UCSD-AML1 (cell line): Measurements from ENCODE around the gene MAD1L1.

Experiments
- DNase-seq: peaks from one replicate; lab custom pipeline; 2025; ENCODE audit not compliant: unreplicated experiment; lab: John Stamatoyannopoulos, UW

The MAD1L1 gene

DNA sequence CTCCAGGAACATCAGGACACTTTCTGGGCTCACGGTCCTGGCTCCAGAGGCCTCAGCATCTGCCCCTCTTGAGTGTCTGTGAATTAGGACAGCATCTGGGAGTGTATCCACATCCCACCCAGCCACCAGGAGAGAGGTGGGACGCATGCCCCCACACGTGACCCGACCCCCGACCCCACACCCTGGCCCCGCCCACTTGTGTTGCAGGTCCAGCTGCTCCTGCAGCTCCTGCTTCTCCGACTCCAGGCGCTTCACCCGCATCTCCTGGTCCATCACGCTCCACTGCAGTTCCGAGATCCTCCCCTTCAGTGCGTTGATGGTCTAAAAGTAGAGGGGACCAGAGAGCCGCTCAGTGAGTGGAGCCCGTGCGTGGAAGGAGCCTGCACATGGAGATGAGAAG is 13.6 kb downstream of the MAD1L1 start:
- DNase-seq, result no peak

DNA sequence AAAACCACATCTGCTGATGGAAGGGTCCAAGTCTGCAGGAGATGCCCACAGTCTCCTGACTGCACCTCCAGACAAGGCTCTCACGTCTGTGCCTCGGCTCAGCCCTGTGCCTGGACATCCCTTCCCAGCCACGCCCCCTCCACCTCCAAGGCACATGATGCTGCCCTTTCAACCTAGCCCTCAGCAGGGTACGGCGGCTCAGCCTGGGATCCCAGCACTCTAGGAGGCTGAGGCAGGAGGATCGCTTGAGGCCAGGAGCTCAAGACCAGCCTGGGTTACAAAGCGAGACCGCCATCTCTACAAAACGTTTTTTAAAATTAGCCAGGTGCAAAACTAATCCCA is 14.3 kb downstream of the MAD1L1 start:
- DNase-seq, result no peak

DNA sequence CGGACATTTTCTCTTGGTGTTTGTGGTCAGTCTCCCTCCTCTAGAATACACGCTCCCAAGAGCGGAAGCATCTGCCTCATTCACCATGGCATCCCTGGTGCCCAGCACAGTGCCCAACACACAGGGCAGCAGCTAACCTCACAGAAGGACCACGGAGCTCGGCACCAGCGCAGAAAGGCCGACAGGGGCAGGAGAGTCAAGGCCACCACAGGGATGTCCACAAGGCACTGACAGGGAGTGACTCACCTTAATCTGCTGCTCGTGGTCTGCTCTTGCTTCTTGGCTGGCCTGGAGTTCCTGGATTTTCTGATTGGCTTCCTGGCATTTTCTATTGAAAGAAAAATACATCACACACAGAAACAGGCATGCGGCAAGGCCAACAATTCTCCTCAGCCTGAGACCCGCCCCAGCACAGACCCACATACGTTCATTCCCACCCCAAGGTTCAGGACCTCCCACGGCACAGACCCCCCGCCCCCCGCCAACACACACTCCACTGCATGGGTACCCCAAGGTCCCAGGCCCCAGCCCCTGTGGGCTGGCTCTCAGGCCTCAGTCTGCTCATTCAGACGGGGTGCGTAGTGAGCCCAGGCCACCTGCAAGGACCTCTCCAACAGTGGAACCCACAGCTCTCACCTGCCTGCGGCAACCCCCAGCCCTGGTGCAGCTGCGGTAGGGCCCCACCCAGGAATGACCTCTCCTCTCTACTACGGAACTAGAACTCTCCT is 14.9 kb downstream of the MAD1L1 start:
- no peak for DNase-seq

DNA sequence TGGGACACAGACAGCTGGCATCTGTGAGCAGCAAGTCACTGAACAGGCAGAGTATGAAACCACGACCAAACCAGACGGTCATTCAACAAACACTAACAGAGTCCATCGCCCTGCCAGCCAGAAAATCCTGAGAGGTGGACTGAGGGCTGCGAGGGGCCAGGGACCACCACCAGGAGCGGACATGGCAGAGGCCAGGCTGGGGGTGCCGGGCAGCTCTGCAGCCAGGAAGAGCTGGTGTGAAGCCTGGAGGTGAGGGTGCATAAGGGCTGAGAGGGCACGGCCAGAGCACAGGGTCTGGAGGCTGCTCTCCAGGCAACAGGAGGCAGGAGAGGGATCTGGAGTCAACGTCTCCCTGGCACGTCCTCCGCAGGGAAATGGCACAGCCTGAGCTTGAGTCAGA is 15.5 kb downstream of the MAD1L1 start:
- DNase-seq, result no peak

DNA sequence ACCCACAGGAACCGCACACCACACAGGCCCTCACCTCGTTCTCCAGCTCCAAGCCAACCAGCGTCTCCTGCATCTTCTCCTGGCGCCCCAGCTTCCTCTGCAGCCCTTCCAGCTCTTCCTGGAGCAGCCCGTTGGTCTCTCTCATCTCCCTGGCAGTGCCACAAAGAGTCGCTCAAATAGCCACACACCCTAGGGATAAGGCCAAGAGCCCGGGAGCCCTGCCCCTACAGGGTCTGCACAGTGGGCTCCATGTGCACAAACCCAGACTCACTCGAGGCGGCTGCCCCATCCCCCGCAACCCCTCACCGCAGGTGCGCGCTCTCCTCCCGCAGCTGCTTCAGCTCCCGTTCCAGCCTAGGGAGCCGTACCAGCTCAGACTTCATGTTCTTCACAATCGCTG is 16.9 kb downstream of the MAD1L1 start:
- no peak for DNase-seq

DNA sequence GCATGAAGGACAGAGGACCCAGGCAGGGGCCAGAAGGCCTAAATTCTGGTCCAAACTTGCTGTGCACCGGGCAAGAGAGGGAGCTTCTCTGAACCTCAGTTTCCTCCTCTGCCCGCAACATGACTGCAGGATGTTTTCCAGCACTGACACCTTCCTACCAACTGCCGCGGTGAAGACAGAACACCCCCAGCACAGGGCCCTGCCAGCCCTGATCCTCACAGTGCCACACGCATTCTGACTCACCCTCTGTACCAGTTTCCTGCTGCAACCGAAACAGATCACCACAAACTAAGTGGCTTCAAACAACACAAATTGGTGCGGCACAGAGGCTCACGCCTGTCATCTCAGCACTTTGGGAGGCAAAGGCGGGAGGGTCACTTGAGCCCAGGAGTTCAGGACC is 18.1 kb downstream of the MAD1L1 start:
- no peak for DNase-seq

DNA sequence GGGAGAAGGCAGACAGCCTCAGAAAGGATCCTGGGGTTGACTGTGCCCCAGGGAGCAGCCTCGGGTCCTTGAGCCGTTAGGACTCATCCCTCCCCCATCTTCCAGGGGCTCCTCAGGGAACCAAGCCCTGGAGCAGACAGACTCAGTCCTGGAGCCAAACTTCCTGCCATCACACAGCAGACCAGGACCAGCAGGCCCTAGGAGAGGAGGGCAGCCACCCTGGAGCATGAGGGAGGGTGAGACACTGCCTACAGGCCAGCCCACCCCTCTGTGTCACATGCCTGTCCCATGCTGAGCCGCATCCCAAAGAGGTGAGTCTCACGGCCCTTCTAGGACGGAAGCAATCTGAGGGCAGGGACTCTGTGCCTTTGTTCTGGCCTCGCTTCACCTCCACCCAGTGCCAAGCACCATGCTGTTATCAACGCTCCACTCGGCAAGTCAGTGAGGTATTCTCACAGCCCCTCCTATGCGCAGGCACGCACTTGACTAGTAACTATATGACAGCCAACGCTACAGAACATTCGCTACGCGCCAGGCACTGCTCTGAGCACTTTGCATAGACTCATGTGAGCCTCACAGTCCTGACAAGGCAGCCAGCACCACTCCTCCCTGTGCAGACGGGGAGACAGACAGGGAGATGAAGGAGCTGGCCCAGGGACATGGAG is 19.1 kb downstream of the MAD1L1 start:
- DNase-seq, result no peak

DNA sequence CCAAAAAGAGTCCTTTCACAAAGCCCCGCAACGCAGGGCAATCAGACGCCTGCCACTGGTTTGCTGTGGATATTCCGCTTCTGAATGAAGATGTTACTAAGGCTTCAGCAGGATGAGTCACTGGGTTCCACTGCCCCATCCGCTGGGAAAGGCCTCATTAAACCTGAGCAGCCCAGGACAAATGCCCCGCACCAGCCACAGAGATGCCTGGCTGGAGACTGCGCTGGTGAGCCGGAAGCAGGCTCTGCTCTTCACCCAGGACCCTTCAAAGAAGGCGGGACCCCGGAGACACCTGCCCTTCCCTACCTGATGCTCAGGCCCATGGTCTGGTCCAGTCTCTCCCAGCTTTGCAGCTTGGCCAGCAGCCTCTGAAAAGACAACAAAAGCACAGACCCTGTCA is 19.8 kb downstream of the MAD1L1 start:
- DNase-seq, result no peak

DNA sequence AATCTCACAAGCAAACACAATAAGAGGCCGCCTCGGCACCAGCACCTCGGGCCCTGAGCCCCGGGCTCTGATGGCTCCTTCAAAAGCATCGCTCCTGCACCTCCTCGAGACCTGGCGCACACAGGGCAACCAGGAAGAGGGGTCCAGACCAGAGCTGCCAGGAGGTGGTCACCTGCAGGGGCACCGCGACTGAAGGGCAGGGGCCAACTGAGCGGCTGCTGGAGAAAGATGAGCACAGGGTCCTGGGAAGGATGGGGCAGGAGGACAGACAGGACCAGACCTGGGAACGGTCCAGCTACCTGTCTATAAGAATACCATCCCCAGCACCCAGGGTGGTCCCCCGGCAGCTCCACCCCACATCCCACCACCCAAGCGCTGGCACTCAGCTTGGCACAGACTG is 20.8 kb downstream of the MAD1L1 start:
- DNase-seq, result no peak

DNA sequence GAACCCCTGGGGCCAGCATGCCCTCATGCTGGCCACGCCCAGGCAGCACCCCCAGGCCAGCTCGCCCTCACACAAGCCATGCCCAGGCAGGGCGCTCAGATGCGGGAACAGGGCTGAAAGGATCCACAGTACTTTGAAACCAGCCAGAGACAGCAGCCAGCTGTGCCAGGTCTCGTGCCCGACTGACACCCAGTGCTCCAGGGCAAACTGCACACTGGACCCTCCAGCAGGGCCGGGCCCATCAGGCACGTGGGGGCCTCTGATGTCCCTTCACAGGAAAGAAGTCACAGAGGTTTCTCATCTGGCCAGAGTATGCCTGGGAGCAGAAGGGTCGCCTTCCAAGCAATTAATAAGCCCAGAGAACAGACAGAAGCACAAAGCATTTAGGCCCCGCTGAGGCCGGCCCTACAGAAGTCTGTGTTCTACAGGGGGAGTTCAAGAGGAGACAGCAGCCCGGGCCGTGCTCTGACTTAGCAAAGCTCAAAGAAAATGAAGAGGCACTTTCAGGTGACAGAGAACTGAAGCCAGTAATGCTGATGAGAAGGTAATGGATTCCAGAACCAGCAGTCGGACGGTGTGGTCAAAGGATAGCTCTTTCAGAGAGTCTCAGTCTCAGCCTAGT is 21.4 kb downstream of the MAD1L1 start:
- DNase-seq, result no peak

DNA sequence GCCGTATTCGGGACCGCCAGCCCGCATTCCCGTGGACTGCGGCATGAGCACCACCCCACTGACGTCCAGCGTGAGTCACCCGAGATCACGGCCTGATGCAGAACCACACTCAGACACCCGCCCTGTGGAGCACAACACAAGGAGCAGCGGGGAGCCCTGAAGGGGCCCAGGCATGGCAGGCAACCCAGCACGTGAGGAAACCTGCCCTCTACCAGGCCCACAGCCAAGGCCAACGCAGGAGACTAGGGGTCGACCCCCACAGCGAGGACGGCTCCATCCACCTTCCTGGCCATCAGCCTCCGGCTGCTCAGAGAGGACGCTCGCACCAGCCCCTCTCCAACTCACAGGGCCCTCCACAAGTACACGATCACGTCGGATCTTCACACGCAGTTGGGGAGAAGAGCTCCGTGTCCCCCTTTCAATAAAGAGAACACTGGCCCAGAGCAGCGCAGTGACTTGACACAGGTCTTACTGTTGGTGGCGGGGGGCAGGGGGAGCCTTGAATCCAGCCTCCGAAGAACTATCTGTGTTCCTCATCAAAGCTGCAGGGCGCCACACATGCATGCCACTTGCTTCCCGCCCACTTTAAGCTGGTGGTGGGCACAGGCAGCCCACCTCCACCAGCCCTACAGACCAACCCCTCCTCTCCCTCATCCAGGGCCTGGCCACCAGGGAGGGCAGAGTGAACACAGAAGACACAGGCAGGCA is 22.0 kb downstream of the MAD1L1 start:
- DNase-seq, result no peak

DNA sequence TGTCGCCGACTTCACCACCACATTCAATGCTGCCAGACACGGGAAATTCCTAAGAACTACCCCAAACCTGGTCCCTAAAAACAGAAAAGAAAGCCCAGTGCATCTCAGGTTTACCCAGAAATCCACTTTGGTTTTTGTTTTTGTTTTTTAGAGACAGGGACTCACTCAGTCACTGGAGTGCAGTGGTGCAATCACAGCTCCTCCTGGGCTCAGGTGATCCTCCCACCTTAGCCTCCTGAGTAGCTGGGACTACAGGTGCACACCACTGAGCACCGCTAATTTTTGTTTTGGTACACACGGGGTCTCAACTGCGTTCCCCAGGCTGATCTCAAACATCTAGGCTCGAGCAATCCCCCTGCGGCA is 22.8 kb downstream of the MAD1L1 start:
- DNase-seq, result no peak

DNA sequence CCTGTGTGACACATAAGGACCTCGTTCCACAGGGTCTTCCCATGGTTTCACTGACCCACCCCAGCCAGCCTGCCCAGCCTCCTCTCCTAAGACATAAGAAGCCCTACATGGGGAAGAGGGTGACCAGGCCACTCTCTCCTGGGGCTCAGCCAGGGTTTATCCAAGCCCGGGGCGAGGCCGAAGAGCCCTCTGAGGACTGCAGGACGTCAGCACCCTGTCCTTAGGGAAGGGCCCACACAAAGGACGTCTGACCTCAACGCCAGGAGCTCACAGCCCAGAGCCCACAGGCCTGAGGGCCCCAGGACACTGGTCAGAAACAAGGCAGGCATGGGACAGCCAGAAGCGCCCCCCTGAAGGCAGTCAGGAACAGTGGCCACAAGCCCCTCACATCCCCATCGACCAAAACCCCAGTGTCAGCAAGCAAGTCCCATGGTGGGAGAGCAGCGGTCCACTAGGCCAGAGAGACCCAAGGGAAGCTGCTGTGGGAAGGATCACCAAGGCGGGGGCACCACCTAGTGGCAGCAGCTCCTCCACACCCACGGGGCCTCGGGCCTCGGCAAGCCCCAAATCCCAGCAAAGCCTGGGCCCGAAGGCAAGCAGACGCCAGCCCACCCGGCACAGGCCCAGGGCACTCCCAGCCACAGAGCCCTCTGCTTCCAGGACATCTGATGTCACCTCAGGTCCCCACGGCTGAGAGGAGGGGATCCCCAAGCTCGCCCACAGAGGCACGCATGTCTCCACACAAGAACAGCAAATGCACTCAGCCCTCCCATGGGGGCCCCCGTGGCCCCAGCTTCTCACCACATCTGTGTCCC is 23.4 kb downstream of the MAD1L1 start:
- DNase-seq, result peak; percentile 33

DNA sequence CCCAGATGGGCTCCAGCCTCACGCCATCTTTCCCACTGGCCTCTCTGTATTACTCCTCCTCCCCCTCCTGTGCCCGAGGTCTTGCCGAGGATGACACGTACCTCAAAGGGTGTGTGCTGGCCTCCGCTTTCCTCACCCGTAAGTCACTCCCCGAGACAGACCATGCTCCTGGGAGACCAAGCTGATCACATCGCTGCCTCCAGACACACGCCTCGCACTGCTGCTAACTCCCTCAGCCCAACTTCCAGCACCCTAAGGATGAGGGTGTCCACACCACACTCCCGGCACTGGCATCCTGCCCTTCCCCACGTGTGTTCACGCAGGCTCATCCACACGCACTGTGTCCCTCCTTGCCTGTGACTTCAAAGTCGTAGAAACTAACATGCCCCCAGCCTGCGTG is 24.0 kb downstream of the MAD1L1 start:
- no peak for DNase-seq

DNA sequence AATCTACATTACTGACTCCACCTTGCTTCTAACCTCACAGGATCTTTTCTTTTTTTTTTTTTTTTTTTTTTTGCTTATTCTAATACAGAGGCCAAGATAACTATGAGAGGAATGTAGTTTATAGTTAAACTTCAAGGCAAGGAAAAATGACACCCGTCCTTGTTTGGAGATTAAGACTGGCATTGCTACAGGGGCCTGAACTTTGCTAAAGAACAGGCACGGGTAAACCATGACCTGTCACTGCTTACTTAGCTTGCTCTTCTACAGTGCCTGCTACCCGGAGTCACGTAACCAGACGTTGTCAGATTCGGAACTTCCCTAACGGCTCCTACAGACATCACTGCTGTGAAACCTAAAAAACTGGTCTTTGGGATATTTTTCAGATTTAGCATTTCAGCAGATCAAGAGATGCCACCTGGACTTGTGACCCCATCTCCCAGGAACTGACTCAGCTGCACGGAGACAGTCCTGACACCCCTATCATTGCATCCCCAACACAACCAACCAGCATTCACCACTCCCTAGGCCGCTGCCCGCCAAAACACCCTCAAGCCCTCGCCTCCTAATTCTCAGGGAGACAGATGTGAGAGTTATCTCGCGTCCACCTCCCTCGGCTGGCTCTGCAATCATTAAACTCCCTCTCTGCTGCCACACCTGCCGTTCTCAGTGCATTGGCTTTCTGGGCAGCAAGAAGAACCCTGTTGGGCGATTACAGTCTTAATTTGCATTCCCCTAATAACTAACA is 27.5 kb downstream of the MAD1L1 start:
- no peak for DNase-seq

DNA sequence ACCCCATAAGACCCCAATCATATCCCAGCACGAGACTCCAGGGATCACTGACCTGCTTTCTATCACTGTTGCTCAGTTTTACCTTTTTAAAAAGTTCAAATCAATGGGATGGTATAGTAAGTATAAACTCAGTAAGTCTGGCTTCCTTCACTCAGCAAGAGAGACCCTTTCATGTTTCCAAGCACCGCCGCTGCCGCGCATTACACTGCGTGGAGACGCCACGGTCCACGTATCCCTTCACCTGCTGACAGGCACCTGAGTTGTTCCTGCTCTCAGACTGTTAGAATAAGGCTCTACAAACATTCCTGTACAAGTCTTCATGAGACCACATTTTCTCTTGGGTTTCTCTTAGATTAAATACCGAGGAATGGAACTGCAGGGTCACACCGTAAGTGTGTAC is 28.3 kb downstream of the MAD1L1 start:
- DNase-seq, result no peak

DNA sequence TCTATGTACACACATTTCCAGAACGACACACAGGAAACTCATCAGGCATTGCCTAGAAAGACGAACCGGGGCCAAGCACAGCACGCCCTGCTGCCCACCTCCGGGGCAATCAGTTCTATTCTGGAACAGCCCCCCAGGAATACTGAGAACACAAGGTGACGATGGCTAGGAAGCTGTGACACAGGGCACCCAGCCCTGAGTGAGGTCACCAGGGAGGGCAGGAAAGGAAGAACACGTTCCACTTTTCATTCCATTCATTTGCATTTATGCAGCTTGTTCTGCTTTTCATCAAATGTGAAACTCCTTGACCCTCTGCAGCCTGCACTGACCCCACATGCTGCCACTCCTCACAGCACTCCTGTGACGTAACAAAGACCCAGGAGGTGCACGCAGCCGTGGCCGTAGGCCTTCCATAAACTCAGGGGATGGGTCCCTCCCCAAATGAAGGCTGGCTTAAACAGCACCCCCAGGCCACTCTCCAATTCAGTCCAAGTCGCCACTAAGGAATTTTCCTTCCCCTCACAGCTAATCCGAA is 28.9 kb downstream of the MAD1L1 start:
- no peak for DNase-seq

DNA sequence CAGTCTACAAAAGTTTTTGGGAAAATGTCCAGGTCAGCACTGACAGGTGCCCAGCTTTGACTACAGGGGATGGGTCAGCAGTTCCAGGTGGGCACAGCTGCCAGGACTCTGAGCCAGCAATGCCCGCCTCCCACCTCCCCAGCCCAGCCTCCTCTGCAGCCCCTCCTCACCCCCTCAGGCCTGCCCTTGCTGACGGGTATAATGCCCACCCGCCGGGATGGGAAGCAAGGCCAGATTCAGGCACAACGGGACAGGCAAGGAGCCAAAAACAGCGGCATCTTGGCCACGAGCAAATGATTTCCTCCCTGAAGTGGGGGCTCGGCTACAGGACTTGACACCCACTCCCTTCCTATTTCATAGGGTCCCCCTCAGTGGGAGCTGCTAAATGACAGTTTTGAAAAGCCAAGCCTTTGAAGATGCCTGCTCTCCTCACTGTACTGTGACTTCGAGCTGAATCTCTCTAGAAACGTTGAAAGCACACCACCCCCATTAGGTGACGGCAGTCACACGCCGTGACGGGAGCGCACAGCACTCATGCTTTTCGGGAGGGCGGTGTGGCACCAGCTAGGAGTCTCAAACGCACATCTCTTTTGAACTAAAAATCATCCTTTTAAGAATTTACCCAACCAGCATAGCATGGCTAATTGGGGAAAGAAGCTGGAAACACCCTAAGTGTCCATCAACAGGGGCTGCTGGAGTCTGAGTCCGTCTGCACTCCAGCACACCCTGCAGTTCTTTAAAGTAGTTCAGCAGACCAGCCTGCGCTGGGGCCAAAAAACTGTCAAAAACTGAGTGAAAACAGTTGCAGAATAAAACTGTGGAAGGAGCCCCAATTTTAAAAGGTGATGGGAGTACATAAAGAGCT is 29.6 kb downstream of the MAD1L1 start:
- no peak for DNase-seq

DNA sequence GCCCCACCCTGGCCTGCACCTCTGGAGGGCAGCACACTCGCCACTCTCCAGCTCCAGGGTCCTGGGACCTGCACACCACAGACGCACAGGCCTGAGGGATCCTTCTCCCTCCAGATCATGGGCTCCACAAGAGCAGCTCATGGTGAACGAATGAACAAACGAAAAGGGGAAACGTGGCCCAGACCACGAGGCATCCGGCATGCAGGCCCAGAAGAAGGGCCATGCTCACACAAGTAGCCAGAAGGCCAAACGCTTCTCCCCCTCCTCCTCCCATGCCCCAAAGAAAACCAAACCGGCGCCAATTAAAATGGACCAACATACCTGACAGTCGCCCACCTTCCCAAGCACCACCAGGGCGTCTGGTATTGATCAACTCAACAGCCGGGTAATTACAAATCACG is 30.4 kb downstream of the MAD1L1 start:
- no peak for DNase-seq
